Urinary bladder (tissue), 4 donors: ENCODE data around the gene NARF. TPM values are rescaled to one million over a fixed set of nuclear protein-coding genes. Genes with fewer than 3 reads are reported as not detected.

ENCODE experiments used
- DNase-seq: peaks from one replicate; pipeline ENCODE4 v3.0.0-alpha.2; 2015; ENCODE audit errors: extremely low spot score
- H3K27ac ChIP-seq: one replicate; pipeline ENCODE4 v1.5.1; 2013; ENCODE audit warnings: low read depth, mild to moderate bottlenecking, moderate library complexity
- H3K36me3 ChIP-seq: one replicate; pipeline ENCODE4 v1.6.1; 2013; ENCODE audit warnings: mild to moderate bottlenecking, moderate library complexity; ENCODE audit not compliant: insufficient read depth
- H3K4me1 ChIP-seq: one replicate; pipeline ENCODE4 v1.6.1; 2013; ENCODE audit warnings: mild to moderate bottlenecking, moderate library complexity; ENCODE audit not compliant: insufficient read depth
- H3K4me3 ChIP-seq: one replicate; pipeline ENCODE4 v1.5.1; 2013; ENCODE audit warnings: low read depth, low read length
- WGBS: extraction: QIAGEN DNeasy Blood & Tissue Kit; methylation state at CpG from one replicate; pipeline ENCODE4 v1.1.7; 2013; 5-methylcytosine and 5-hydroxymethylcytosine counted together
- polyA plus RNA-seq: library from polyadenylated mRNA; stranded (reverse); fragments of 200-250 nt; gene quantifications from one replicate; pipeline ENCODE4 v1.2.3, GENCODE V29; 2013
- total RNA-seq: library from RNA; depleted of rRNA; stranded (reverse); fragments of >200 nt; gene quantifications from one replicate; pipeline ENCODE4 v1.2.3, GENCODE V29; 2014
- donor health status: healthy with polysubstance abuse.
- donor health status: healthy.

NARF gene
- total and polyA plus RNA-seq, 2 donors = 32.4 to 64.2 TPM

GRCh38 chr17:82439194-82439828 lies 19.2 kb upstream of the NARF start:
- DNase-seq = no peak
- Histone ChIP-seq H3K4me3 (no peak overlapping the region), H3K36me3 (peaks cover 2% of the 10 kb centered on the region), H3K4me1 (no peaks in the 10 kb centered on the region), H3K27ac (no peak overlapping the region)
- 87% methylated on average over 29 of the region's 29 CpGs for WGBS

GRCh38 chr17:82439829-82440365 lies 18.6 kb upstream of the NARF start:
- H3K4me1 ChIP-seq = no peaks in the 10 kb centered on the region
- DNase-seq = no peak
- peaks cover 2% of the 10 kb centered on the region for H3K36me3 ChIP-seq
- WGBS = 96% methylated on average over 34 of the region's 34 CpGs
- no peak overlapping the region for H3K27ac ChIP-seq
- no peak overlapping the region for H3K4me3 ChIP-seq

- Histone ChIP-seq H3K4me1 (no peaks in the 10 kb centered on the region), H3K4me3 (no peak overlapping the region), H3K27ac (no peak overlapping the region), H3K36me3 (peaks cover 2% of the 10 kb centered on the region)
- 71% methylated on average over 22 of the region's 22 CpGs for WGBS
- no peak for DNase-seq
These were observed 18.0 kb upstream of the NARF start for GRCh38 chr17:82440469-82440981.

GRCh38 chr17:82440991-82441627 lies 17.4 kb upstream of the NARF start:
- no peaks in the 10 kb centered on the region for H3K4me1 ChIP-seq
- peaks cover 2% of the 10 kb centered on the region for H3K36me3 ChIP-seq
- H3K27ac ChIP-seq = no peak overlapping the region
- DNase-seq = no peak
- WGBS = 57% methylated on average over 17 of the region's 17 CpGs
- H3K4me3 ChIP-seq = no peak overlapping the region

GRCh38 chr17:82441691-82442487 lies 16.7 kb upstream of the NARF start:
- Histone ChIP-seq H3K27ac (no peak overlapping the region), H3K36me3 (peaks cover 2% of the 10 kb centered on the region), H3K4me1 (no peaks in the 10 kb centered on the region), H3K4me3 (no peak overlapping the region)
- WGBS = 85% methylated on average over 27 of the region's 27 CpGs
- no peak for DNase-seq

- Histone ChIP-seq H3K36me3 (no peaks in the 10 kb centered on the region), H3K4me1 (no peaks in the 10 kb centered on the region), H3K4me3 (no peak overlapping the region), H3K27ac (no peak overlapping the region)
- no peak for DNase-seq
- 87% methylated on average over 28 of the region's 28 CpGs for WGBS
These were observed 15.7 kb upstream of the NARF start for GRCh38 chr17:82442643-82443464.

- Histone ChIP-seq H3K4me3 (no peak overlapping the region), H3K36me3 (no peaks in the 10 kb centered on the region), H3K4me1 (no peaks in the 10 kb centered on the region), H3K27ac (no peak overlapping the region)
- WGBS = 85% methylated on average over 35 of the region's 40 CpGs
- DNase-seq = no peak
These were observed 14.9 kb upstream of the NARF start for GRCh38 chr17:82443465-82444283.

- no peaks in the 10 kb centered on the region for H3K4me1 ChIP-seq
- DNase-seq = no peak
- H3K27ac ChIP-seq = no peak overlapping the region
- no peaks in the 10 kb centered on the region for H3K36me3 ChIP-seq
- 90% methylated on average over 35 of the region's 35 CpGs for WGBS
- H3K4me3 ChIP-seq = no peak overlapping the region
These were observed 14.2 kb upstream of the NARF start for GRCh38 chr17:82444284-82444893.

GRCh38 chr17:82444941-82445521 lies 13.5 kb upstream of the NARF start:
- H3K4me1 ChIP-seq = no peaks in the 10 kb centered on the region
- WGBS = 67% methylated on average over 19 of the region's 19 CpGs
- DNase-seq = no peak
- H3K4me3 ChIP-seq = no peak overlapping the region
- no peaks in the 10 kb centered on the region for H3K36me3 ChIP-seq
- H3K27ac ChIP-seq = no peak overlapping the region

- no peak for DNase-seq
- no peaks in the 10 kb centered on the region for H3K4me1 ChIP-seq
- H3K36me3 ChIP-seq = no peaks in the 10 kb centered on the region
- 85% methylated on average over 13 of the region's 13 CpGs for WGBS
- no peak overlapping the region for H3K27ac ChIP-seq
- no peak overlapping the region for H3K4me3 ChIP-seq
These were observed 13.0 kb upstream of the NARF start for GRCh38 chr17:82445542-82445941.

- Histone ChIP-seq H3K4me1 (no peaks in the 10 kb centered on the region), H3K27ac (no peak overlapping the region), H3K4me3 (no peak overlapping the region), H3K36me3 (no peaks in the 10 kb centered on the region)
- 91% methylated on average over 15 of the region's 15 CpGs for WGBS
- no peak for DNase-seq
These were observed 12.4 kb upstream of the NARF start for GRCh38 chr17:82446124-82446523.

GRCh38 chr17:82446649-82447048 lies 11.9 kb upstream of the NARF start:
- no peak overlapping the region for H3K27ac ChIP-seq
- no peaks in the 10 kb centered on the region for H3K36me3 ChIP-seq

More at GRCh38 chr17:82446649-82447048, 11.9 kb upstream of the NARF start:
- DNase-seq = no peak
- 88% methylated on average over 12 of the region's 12 CpGs for WGBS
- Histone ChIP-seq H3K4me1 (no peaks in the 10 kb centered on the region), H3K4me3 (no peak overlapping the region)
